Activated CD8-positive, alpha-beta T cell treated with anti-CD3 and anti-CD28 coated beads for 36 hours (primary cell): ENCODE measurements around the gene TNKS1BP1. TPM values are rescaled to one million over a fixed set of nuclear protein-coding genes. Genes with fewer than 3 reads are reported as not detected.
"Not testable (repeated sequence)": the region's sequence is repeated elsewhere in the genome, so short reads cannot be mapped to it uniquely, and the experiment has no call there.

Source experiments
- ATAC-seq: fragments of 200-7000 bp; cut with Tn5 transposase; one replicate; pipeline ENCODE4 v1.10.0; 2021; ENCODE audit warnings: mild to moderate bottlenecking, moderate library complexity
- CTCF ChIA-PET: fragments of 350-600 bp; sonication (Branson Sonifier 250); formaldehyde crosslinking; loops from one replicate; lab custom pipeline; 2021; ENCODE audit warnings: antibody characterized with exemption; lab: Charles Lee
- POLR2A ChIA-PET: fragments of 350-600 bp; sonication (Branson Sonifier 250); formaldehyde crosslinking; loops from one replicate; lab custom pipeline; 2021; ENCODE audit warnings: antibody characterized with exemption; lab: Charles Lee
- DNase-seq: peaks from one replicate; pipeline ENCODE4 v3.0.0-alpha.2; 2020
- H3K27ac Mint-ChIP-seq: one replicate; pipeline ENCODE4 v1.8.0; 2021; ENCODE audit warnings: mild to moderate bottlenecking, mixed read lengths
- H3K27me3 Mint-ChIP-seq: one replicate; pipeline ENCODE4 v1.8.0; 2021; ENCODE audit warnings: mixed read lengths
- H3K36me3 Mint-ChIP-seq: one replicate; pipeline ENCODE4 v1.8.0; 2021; ENCODE audit warnings: low read depth, mixed read lengths
- H3K4me1 Mint-ChIP-seq: one replicate; pipeline ENCODE4 v1.8.0; 2021; ENCODE audit warnings: low read depth, mixed read lengths
- H3K4me3 Mint-ChIP-seq: one replicate; pipeline ENCODE4 v1.8.0; 2021; ENCODE audit warnings: mild to moderate bottlenecking, moderate library complexity, mixed read lengths
- H3K9me3 Mint-ChIP-seq: one replicate; pipeline ENCODE4 v1.8.0; 2021; ENCODE audit warnings: mixed read lengths
- intact Hi-C: fragments of 100-400 bp; cut with micrococcal nuclease; formaldehyde crosslinking; loops from one replicate; pipeline ENCODE4 v1.10.0; 2022
- total RNA-seq, 2 experiments: library from RNA; stranded (reverse); gene quantifications; one replicate each; pipeline ENCODE4 v1.2.3, GENCODE V29; 2021
- TF ChIP-seq, protein P1 (sequence below): fragments of 200-600 bp; IDR thresholded peaks from one replicate; pipeline ENCODE4 v1.8.0; 2022; ENCODE audit warnings: antibody characterized with exemption, mild to moderate bottlenecking

TNKS1BP1 gene
- total RNA-seq, 2 experiments from 2014 or later = 18.4 to 23.2 TPM

GRCh38 chr11:57283231-57283990 lies 41.3 kb downstream of the TNKS1BP1 start:
- ATAC-seq (no peak), DNase-seq (no peak)
- H3K9me3 Mint-ChIP-seq = peaks cover 1% of the 10 kb centered on the region
- POLR2A ChIA-PET = no interaction called here
- TF ChIP-seq, protein P1, sequence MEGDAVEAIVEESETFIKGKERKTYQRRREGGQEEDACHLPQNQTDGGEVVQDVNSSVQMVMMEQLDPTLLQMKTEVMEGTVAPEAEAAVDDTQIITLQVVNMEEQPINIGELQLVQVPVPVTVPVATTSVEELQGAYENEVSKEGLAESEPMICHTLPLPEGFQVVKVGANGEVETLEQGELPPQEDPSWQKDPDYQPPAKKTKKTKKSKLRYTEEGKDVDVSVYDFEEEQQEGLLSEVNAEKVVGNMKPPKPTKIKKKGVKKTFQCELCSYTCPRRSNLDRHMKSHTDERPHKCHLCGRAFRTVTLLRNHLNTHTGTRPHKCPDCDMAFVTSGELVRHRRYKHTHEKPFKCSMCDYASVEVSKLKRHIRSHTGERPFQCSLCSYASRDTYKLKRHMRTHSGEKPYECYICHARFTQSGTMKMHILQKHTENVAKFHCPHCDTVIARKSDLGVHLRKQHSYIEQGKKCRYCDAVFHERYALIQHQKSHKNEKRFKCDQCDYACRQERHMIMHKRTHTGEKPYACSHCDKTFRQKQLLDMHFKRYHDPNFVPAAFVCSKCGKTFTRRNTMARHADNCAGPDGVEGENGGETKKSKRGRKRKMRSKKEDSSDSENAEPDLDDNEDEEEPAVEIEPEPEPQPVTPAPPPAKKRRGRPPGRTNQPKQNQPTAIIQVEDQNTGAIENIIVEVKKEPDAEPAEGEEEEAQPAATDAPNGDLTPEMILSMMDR = no peak
- intact Hi-C loops = no loop called here
- H3K36me3 Mint-ChIP-seq = no peaks in the 10 kb centered on the region
- H3K27ac Mint-ChIP-seq = no peak overlapping the region
- H3K4me1 Mint-ChIP-seq = no peaks in the 10 kb centered on the region
- H3K4me3 Mint-ChIP-seq = no peak overlapping the region
- CTCF ChIA-PET = no interaction called here
- H3K27me3 Mint-ChIP-seq = peaks cover 2% of the 10 kb centered on the region

DNA sequence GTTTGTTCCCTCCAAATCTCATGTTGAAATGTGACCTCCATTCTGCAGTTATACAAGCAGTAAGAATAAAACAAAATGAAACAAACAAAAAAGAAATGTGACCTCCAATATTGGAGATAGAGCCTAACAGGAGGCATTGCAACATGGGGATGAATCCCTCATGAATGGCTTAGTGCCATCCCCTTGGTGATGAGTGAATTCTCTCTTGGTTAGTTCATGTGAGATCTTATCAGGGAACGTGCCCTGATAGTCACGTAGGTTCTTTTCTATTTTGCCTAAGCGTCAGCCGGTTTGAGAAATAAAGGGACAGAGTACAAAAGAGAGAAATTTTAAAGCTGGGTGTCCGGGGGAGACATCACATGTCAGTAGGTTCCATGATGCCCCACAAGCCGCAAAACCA lies 43.2 kb downstream of the TNKS1BP1 start:
- DNase-seq, POLR2A ChIA-PET, intact Hi-C loops, H3K4me1 Mint-ChIP-seq, H3K9me3 Mint-ChIP-seq, H3K27ac Mint-ChIP-seq, H3K4me3 Mint-ChIP-seq, H3K36me3 Mint-ChIP-seq, ATAC-seq: not testable (repeated sequence)
- CTCF ChIA-PET = interaction anchor here (2.0 kb wide), 1 partner anchor 32 kb away, joined by 12 read pairs; no protein-coding TSS in a partner anchor
- peaks cover 13% of the 10 kb centered on the region for H3K27me3 Mint-ChIP-seq

- no peaks in the 10 kb centered on the region for H3K36me3 Mint-ChIP-seq
- intact Hi-C loops = no loop called here
- peaks cover 1% of the 10 kb centered on the region for H3K4me1 Mint-ChIP-seq
- H3K4me3 Mint-ChIP-seq = no peak overlapping the region
- H3K27me3 Mint-ChIP-seq = peaks cover 18% of the 10 kb centered on the region
- no peak for ATAC-seq
- ChIA-PET CTCF (interaction anchor here (1.4 kb wide), 1 partner anchor 10 kb away, joined by 4 read pairs; no protein-coding TSS in a partner anchor), POLR2A (no interaction called here)
- no peak for DNase-seq
- TF ChIP-seq, protein P1 = no peak
- H3K27ac Mint-ChIP-seq = no peak overlapping the region
- H3K9me3 Mint-ChIP-seq = peaks cover 1% of the 10 kb centered on the region
Measured at GRCh38 chr11:57279116-57279515, 45.6 kb downstream of the TNKS1BP1 start.

- DNase-seq = no peak
- TF ChIP-seq, protein P1 = no peak
- H3K4me3 Mint-ChIP-seq = no peak overlapping the region
- ChIA-PET POLR2A (no interaction called here), CTCF (interaction anchor here (1.4 to 1.7 kb wide), 2 partner anchors 10 to 16 kb away, joined by 4 read pairs; no protein-coding TSS in a partner anchor)
- H3K27ac Mint-ChIP-seq = no peak overlapping the region
- no peaks in the 10 kb centered on the region for H3K36me3 Mint-ChIP-seq
- ATAC-seq = no peak
- peaks cover 1% of the 10 kb centered on the region for H3K9me3 Mint-ChIP-seq
- intact Hi-C loops = no loop called here
- H3K4me1 Mint-ChIP-seq = peaks cover 1% of the 10 kb centered on the region
- peaks cover 18% of the 10 kb centered on the region for H3K27me3 Mint-ChIP-seq
Measured at GRCh38 chr11:57278721-57279095, 46.0 kb downstream of the TNKS1BP1 start.

DNA sequence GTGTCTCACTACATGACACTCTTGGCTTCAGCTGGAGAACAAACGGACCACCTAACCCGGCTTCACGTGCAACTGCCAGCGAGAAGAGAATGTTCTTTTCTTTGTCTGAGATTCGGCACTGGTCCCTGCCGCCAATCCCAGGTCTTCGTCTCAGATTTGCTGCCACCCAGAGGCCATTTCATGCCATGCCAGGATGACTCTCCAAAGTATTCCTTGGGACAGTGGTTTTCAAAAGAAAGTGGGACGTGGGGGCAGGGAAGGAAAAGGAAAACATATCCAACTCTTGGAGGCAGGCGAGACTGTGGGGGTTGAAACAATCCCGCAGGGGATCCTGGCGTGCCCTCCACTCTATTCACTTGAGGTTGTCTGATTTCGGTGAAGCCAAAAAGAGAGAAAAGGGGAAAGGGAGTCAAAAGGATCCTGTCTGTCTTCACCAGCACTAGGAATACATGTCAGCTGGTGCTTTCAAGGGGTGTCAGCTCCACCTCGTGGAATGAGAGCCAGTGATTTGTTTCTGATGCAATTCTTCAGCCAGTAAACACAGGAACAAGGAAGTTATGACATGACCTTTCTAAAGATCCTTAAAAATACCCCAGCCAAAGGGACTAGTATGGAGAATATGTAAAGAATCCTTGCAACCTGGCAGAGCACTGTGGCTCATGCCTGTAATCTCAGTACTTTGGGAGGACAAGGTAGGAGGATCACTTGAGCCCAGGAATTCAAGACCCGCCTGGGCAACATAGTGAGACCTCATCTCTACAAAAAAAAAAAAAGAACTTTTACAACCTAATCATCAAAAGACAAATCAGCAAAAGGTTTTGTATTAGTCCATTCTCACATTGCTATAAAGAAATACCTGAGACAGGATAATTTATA lies 46.7 kb downstream of the TNKS1BP1 start:
- ChIA-PET CTCF (interaction anchor here (1.0 to 2.1 kb wide), 7 partner anchors 11 to 437 kb away, joined by 3 to 8 read pairs (median 4); no protein-coding TSS in a partner anchor), POLR2A (interaction anchor here (1.0 kb wide), 1 partner anchor 51 kb away, joined by 3 read pairs; no protein-coding TSS in a partner anchor)
- Mint-ChIP-seq H3K36me3 (no peaks in the 10 kb centered on the region), H3K4me3 (no peak overlapping the region), H3K27ac (no peak overlapping the region), H3K4me1 (peaks cover 1% of the 10 kb centered on the region), H3K9me3 (peaks cover 7% of the 10 kb centered on the region), H3K27me3 (peaks cover 21% of the 10 kb centered on the region)
- intact Hi-C loops = no loop called here
- TF ChIP-seq, protein P1 = peak; percentile 78
- ATAC-seq = peak; percentile 47
- DNase-seq = peak; percentile 49
